ENCODE results near the gene OPA1.

The OPA1 gene

DNA sequence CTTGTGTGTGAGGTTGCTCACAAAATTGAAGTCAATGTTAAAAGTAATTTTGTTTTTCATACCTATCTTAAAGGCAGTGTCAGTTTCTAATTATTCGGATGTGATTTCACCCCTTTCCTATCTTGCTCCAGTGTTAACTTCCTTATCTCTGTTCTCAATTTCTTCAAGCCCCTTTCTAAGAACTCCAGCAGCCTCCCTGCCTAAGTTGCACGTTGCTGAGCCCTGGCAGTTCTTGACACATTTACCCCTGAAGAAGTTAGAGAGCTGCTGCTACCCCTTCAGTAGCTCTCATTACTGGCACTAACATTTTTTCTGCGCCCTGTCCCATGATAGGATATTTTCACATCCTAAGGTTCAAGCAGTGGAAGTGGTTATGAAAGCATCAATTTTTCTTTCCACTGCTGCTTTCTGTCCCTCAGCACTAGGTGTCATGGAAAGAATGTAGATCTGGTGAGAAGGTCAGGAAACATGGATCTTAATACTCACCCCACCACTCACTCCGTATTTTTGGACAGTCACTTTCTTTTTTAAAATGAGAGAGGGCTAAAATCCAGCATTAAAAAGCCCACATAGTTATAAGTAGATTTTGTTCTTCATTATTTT is 62.9 kb downstream of the OPA1 start:
- no peak for DNase-seq (ENCODE audit: low spot score)
- ChIA-PET CTCF (interaction anchor here (0.6 to 1.0 kb wide), 3 partner anchors 10 to 405 kb away, joined by 3 to 4 read pairs (median 3); no protein-coding TSS in a partner anchor), POLR2A (ENCODE audit: low non-redundant PET) (no interaction called here)
- no peak overlapping the region for H3K27ac ChIP-seq
- TF ChIP-seq, protein P1, sequence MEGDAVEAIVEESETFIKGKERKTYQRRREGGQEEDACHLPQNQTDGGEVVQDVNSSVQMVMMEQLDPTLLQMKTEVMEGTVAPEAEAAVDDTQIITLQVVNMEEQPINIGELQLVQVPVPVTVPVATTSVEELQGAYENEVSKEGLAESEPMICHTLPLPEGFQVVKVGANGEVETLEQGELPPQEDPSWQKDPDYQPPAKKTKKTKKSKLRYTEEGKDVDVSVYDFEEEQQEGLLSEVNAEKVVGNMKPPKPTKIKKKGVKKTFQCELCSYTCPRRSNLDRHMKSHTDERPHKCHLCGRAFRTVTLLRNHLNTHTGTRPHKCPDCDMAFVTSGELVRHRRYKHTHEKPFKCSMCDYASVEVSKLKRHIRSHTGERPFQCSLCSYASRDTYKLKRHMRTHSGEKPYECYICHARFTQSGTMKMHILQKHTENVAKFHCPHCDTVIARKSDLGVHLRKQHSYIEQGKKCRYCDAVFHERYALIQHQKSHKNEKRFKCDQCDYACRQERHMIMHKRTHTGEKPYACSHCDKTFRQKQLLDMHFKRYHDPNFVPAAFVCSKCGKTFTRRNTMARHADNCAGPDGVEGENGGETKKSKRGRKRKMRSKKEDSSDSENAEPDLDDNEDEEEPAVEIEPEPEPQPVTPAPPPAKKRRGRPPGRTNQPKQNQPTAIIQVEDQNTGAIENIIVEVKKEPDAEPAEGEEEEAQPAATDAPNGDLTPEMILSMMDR (conservative IDR thresholded peaks at IDR 0.05; ENCODE audit: low read depth): no peak

DNA sequence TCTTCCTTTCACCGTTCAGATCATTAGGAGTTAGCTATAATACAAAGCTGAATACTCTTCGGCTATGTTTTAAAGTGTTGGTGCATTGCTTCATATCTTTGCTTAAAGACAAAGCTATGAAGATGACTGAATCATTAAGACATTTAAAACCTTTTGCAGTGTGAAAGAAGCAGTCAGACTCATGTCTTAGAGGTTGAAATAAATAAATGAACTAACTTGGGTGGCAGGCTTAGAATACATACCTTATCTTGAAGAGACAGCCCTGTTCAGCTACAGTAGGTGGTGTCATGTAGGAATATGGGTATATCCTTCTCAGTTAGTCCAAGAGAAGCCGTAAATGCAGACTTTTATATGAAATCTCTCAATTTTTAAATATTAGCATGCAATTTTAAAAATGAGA is 63.4 kb downstream of the OPA1 start:
- ChIA-PET CTCF (interaction anchor here (0.6 to 1.0 kb wide), 2 partner anchors 9 to 116 kb away, joined by 3 to 4 read pairs; no protein-coding TSS in a partner anchor), POLR2A (ENCODE audit: low non-redundant PET) (no interaction called here)
- TF ChIP-seq, protein P1 (conservative IDR thresholded peaks at IDR 0.05; ENCODE audit: low read depth): no peak
- DNase-seq (ENCODE audit: low spot score): no peak
- H3K27ac ChIP-seq: no peak overlapping the region

DNA sequence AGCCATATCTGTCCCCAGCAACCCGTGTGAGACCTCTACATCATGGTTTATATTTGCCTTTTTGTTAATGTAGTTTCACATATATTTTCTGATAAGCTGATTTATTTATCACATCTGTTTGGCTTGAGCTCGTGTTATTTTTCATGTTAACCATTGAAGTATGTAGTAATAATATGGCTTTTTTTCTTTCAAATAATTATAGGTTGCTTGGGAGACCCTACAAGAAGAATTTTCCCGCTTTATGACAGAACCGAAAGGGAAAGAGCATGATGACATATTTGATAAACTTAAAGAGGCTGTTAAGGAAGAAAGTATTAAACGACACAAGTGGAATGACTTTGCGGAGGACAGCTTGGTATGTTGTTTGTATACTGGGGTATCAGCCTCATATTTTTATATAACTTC is 63.9 kb downstream of the OPA1 start:
- no peak for DNase-seq (ENCODE audit: low spot score)
- no peak overlapping the region for H3K27ac ChIP-seq
- TF ChIP-seq, protein P1 (conservative IDR thresholded peaks at IDR 0.05; ENCODE audit: low read depth): no peak
- CTCF ChIA-PET: interaction anchor here (0.6 kb wide), 1 partner anchor 116 kb away, joined by 3 read pairs; no protein-coding TSS in a partner anchor
- POLR2A ChIA-PET (ENCODE audit: low non-redundant PET): no interaction called here

DNA sequence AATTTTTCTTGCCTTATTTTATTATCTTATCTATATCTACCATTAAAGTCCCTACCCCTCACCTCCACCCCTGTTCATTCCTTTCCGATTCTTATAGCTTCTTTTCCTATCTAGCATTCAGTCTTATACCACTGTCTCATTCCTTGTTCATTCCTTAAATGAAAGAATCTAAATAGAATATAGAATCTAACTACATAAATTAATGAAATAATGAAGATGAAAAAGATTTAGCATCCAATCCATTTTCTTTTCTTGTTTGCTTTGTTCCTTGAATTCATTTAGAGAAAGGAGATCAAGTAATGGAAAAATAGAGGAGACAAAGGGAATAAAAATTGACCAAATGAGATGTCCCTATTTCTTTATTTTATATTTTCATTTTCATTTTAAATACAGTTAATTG is 67.2 kb downstream of the OPA1 start:
- POLR2A ChIA-PET (ENCODE audit: low non-redundant PET): no interaction called here

DNA sequence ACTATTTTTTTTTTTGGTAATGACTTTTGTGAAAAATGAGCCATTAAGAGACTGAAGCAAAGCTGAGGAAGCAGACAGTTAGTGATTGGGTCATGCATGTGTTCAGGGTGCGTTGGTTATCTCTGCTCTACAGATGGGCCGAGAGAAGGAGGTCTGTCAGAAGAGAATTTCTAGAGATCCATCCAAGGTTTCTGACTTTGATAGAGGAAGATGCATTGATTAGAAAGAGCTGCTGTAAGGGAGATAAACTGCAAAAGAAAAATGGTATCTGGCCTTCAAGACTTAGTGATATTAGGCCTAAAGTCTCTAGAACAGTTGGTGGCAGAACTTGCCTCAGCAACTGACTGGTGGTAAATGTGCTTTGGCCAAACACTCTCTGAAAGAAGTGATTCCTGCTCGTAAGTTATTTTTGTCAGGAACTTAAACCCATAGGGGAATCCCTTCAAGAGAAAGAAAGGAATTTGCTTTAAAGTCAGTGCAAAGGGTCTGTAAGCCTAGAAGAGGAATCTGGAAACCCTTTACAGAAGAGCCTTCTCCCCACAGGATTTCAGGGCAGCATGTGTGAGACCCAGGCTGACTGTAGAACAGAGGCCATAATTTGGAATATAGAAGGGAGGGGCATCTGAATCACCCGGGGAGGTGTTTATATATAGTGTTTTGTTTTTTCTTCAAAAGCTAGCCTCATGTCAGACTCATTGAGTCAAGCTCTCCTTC is 67.8 kb downstream of the OPA1 start:
- POLR2A ChIA-PET (ENCODE audit: low non-redundant PET): no interaction called here
- CTCF ChIA-PET: interaction anchor here (0.6 kb wide), 1 partner anchor 672 kb away, joined by 3 read pairs; no protein-coding TSS in a partner anchor
- H3K27ac ChIP-seq: no peak overlapping the region
- TF ChIP-seq, protein P1 (conservative IDR thresholded peaks at IDR 0.05; ENCODE audit: low read depth): no peak
- DNase-seq (ENCODE audit: low spot score): no peak

More for the DNA sequence above, 67.2 kb downstream of the OPA1 start:
- no peak overlapping the region for H3K27ac ChIP-seq
- TF ChIP-seq, protein P1 (conservative IDR thresholded peaks at IDR 0.05; ENCODE audit: low read depth): no peak
- no peak for DNase-seq (ENCODE audit: low spot score)
- CTCF ChIA-PET: interaction anchor here (1.2 kb wide), 1 partner anchor 656 kb away, joined by 4 read pairs; no protein-coding TSS in a partner anchor

DNA sequence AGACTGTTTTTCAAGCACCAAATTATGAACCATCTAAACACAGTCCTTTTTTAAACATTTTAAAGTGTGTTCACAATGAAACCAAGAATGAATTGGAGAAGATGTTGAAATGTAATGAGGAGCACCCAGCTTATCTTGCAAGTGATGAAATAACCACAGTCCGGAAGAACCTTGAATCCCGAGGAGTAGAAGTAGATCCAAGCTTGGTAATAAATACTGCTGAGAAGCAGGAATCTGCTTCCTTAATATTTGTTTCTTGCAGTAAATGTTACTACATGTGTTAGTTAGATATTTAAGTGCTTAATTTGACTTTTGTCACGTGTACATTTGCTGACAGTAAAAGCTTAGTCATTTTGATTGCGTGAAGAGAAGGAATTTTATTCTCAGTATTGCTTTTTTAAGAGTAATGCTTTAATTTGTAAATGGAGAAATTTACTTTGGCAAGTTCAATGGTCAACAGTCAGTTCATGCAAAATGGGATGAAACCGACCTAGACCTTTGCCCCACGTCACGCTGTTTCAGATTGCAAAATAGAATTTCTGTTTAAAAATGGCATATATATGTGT is 69.8 kb downstream of the OPA1 start:
- DNase-seq (ENCODE audit: low spot score): no peak
- POLR2A ChIA-PET (ENCODE audit: low non-redundant PET): no interaction called here
- TF ChIP-seq, protein P1 (conservative IDR thresholded peaks at IDR 0.05; ENCODE audit: low read depth): no peak
- CTCF ChIA-PET: interaction anchor here (1.1 kb wide), 1 partner anchor 653 kb away, joined by 3 read pairs; no protein-coding TSS in a partner anchor
- no peak overlapping the region for H3K27ac ChIP-seq

Measured in RWPE1 (cell line).